GM12801 (cell line): ENCODE measurements around the gene KIAA0825.

ENCODE experiments used
- TF ChIP-seq, protein P1 (sequence below): IDR thresholded peaks from one replicate; pipeline ENCODE4 v1.5.1; 2011; ENCODE audit warnings: control low read depth; ENCODE audit not compliant: insufficient read length; ENCODE audit errors: extremely low read depth

KIAA0825 gene

GRCh38 chr5:94361832-94362796 is 256.3 kb downstream of the KIAA0825 start:
- TF ChIP-seq, protein P1, sequence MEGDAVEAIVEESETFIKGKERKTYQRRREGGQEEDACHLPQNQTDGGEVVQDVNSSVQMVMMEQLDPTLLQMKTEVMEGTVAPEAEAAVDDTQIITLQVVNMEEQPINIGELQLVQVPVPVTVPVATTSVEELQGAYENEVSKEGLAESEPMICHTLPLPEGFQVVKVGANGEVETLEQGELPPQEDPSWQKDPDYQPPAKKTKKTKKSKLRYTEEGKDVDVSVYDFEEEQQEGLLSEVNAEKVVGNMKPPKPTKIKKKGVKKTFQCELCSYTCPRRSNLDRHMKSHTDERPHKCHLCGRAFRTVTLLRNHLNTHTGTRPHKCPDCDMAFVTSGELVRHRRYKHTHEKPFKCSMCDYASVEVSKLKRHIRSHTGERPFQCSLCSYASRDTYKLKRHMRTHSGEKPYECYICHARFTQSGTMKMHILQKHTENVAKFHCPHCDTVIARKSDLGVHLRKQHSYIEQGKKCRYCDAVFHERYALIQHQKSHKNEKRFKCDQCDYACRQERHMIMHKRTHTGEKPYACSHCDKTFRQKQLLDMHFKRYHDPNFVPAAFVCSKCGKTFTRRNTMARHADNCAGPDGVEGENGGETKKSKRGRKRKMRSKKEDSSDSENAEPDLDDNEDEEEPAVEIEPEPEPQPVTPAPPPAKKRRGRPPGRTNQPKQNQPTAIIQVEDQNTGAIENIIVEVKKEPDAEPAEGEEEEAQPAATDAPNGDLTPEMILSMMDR: no peak

GRCh38 chr5:94361161-94361560 is 257.2 kb downstream of the KIAA0825 start:
- TF ChIP-seq, protein P1: no peak

DNA sequence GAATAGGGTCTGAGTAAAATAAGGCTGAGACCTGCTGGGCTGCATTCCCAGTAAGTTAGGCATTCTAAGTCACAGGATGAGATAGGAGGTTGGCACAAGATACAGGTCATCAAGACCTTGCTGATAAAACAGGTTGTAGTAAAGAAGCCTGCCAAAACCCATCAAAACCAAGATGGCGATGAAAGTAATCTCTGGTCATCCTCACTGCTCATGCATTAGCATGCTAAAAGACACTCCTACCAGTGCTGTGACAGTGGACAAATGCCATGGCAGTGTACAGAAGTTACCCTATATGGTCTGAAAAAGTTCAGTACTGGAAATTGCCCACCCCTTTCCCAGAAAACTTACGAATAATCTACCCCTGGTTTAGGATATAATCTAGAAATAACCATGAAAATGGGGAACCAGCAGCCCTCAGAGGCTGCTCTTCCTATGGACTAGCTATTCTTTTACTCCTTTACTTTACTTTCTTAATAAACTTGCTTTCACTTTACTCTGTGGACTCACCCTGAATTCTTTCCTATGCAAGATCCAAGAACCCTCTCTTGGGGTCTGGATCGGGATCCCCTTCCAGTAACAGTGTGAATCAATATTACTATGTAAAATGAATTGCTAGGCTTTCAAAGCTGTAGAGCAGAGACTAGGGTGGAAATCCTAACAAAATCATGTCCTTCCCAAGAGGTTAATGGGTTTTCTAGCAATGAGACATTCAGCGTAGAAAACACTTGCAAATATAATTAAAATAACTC is 257.8 kb downstream of the KIAA0825 start:
- TF ChIP-seq, protein P1: no peak

DNA sequence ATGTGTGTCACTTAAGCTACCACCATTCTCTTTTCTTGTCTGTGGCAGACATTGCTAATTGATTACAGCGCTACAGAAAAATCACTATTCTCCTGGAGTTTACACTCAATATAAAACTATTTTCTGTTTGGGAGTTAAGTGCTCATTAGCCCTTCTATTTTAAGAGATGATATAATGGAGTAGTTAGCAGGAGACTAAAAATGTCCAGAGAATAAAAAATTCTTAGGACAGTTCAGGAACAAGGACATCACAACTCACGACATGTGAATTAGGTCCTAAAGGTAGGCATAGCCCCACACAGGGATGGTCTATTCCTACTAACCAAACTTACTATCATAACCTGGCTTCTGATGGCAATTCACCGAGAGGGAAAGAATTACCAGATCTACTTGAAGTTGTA is 258.5 kb downstream of the KIAA0825 start:
- TF ChIP-seq, protein P1: no peak

- TF ChIP-seq, protein P1: no peak
Observed at GRCh38 chr5:94355811-94356210, 262.6 kb downstream of the KIAA0825 start.

GRCh38 chr5:94353605-94354004 is 264.8 kb downstream of the KIAA0825 start:
- TF ChIP-seq, protein P1: no peak

DNA sequence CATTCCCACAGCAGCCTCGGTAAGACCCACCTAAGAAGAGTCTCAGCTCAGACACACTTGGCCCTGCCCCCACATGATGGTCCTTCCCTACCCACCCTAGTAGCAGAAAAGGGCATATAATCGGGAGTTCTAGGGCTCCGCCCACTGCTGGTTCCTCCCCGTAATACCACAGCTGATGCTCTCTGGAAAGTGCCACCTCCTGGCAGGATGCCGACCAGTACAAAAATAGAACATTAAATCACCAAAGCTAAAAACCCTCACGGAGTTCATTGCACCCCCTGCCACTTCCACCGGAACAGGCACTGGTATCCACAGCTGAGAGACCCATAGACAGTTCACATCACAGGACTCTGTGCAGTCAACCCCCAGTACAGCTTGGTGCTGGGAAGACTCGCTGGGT is 271.3 kb downstream of the KIAA0825 start:
- TF ChIP-seq, protein P1: no peak
